ENCODE measurements around the gene TP53TG5. TPM values are rescaled to one million over a fixed set of nuclear protein-coding genes. Genes with fewer than 3 reads are reported as not detected.

The TP53TG5 gene
- total RNA-seq, 1 experiment from 2014 or later: not detected

DNA sequence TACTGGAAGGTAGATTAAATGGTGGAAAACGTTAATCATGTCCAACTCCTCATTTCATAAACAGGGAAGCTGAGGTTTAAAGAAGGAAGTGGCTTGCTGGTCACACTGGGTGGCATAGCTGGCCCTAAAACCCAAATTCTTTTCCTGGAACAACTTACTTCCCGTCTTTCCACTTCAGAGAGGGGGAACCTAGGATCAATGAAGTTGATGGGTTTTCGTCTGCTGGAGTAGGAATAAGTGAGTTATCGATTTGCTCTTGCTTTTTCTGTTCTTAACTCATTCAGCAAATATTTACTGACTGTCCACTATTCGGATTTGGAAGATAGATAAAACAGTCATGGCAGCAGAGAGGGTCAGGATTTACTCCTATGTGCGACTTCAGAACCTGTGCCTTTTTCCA, 16.3 kb downstream of the TP53TG5 start:
- no peak for ATAC-seq
- no peaks in the 10 kb centered on the region for H3K9me3 ChIP-seq (ENCODE audit: low read length)
- POLR2A ChIA-PET (ENCODE audit: unreplicated experiment): interaction anchor here (0.6 kb wide), 1 partner anchor 16 kb away, joined by 3 read pairs; no protein-coding TSS in a partner anchor
- H3K9ac ChIP-seq (ENCODE audit: low read length): no peak overlapping the region
- H3K4me3 ChIP-seq (ENCODE audit: low read length): no peak overlapping the region
- no peaks in the 10 kb centered on the region for H3K27me3 ChIP-seq (ENCODE audit: low read length)
- no peaks in the 10 kb centered on the region for H3K9me2 ChIP-seq (replicated peaks; ENCODE audit: low read length)
- TF ChIP-seq, protein P1, sequence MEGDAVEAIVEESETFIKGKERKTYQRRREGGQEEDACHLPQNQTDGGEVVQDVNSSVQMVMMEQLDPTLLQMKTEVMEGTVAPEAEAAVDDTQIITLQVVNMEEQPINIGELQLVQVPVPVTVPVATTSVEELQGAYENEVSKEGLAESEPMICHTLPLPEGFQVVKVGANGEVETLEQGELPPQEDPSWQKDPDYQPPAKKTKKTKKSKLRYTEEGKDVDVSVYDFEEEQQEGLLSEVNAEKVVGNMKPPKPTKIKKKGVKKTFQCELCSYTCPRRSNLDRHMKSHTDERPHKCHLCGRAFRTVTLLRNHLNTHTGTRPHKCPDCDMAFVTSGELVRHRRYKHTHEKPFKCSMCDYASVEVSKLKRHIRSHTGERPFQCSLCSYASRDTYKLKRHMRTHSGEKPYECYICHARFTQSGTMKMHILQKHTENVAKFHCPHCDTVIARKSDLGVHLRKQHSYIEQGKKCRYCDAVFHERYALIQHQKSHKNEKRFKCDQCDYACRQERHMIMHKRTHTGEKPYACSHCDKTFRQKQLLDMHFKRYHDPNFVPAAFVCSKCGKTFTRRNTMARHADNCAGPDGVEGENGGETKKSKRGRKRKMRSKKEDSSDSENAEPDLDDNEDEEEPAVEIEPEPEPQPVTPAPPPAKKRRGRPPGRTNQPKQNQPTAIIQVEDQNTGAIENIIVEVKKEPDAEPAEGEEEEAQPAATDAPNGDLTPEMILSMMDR (conservative IDR thresholded peaks at IDR 0.05; ENCODE audit: low read depth, low read length): no peak
- TF ChIP-seq EZH2phosphoT487 (IDR thresholded peaks at IDR 0.05; ENCODE audit: borderline replicate concordance, low read length) (no peak), EZH2 (IDR thresholded peaks at IDR 0.05; ENCODE audit: low read length, unreplicated experiment) (no peak)
- H3K4me2 ChIP-seq (ENCODE audit: low read length): no peak overlapping the region
- DNase-seq: no peak
- no peak overlapping the region for H2AFZ ChIP-seq (ENCODE audit: low read length)
- CTCF ChIA-PET: interaction anchor here (1.1 to 2.6 kb wide), 4 partner anchors 9 to 83 kb away, joined by 3 to 18 read pairs (median 9); no protein-coding TSS in a partner anchor
- H3K27ac ChIP-seq (ENCODE audit: low read length): no peak overlapping the region
- peaks cover 33% of the 10 kb centered on the region for H3K4me1 ChIP-seq (ENCODE audit: insufficient read depth, low read length)
- H3K79me2 ChIP-seq (ENCODE audit: low read length): peaks cover 27% of the 10 kb centered on the region
- BruUV-seq (replicated peaks): no TSS peak
- peaks cover 10% of the 10 kb centered on the region; the same call in 1 of the 2 replicates for H3K36me3 ChIP-seq (ENCODE audit: low read depth, low read length)
- H4K20me1 ChIP-seq (ENCODE audit: low read length): no peaks in the 10 kb centered on the region
- intact Hi-C loops (cut with micrococcal nuclease): loop anchor here (2.0 to 5.0 kb wide), 3 partner anchors 25 to 416 kb away; no protein-coding TSS in a partner anchor
- no peaks in the 10 kb centered on the region for H3F3A ChIP-seq (ENCODE audit: low read length, unreplicated experiment)

DNA sequence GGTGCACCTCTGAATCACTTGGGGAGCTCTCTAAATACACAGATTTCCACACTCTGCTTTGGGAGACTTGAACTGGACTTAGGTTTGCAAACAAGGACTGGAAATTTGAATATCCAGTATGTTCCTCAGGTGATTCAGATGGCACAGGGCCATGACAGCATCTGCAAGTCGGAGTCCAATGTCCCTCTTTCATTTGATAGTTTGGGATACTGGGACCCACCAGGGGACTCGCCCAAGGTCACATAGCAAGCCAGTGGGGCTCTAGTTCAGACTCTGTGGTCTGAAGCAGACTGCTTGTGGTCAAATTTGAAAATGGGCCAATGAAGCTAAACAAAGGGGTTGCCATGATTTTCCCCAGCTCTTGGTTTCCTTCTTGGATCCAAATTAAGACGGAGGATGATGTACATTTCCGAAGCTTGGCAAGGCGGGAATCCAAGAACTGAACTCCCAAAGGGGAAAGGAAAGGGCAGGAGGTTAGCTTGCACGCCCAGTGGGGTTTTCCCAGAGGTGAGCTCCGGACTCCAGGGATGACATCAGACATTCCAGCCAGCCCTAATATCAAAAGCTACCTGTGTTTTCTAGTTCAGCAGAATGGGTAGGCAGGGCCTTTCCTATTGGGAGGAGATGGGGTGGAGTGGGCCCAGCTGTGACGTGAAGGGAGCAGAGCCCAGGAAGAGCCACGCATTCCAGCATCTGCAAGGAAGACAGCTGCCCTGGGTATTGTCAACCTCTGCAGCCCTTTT, 18.5 kb downstream of the TP53TG5 start:
- Histone ChIP-seq H3K9me2 (replicated peaks; ENCODE audit: low read length) (no peaks in the 10 kb centered on the region), H3K9me3 (ENCODE audit: low read length) (no peaks in the 10 kb centered on the region), H3K79me2 (ENCODE audit: low read length) (peaks cover 12% of the 10 kb centered on the region), H3F3A (ENCODE audit: low read length, unreplicated experiment) (no peaks in the 10 kb centered on the region), H3K4me3 (ENCODE audit: low read length) (no peak overlapping the region), H3K4me2 (ENCODE audit: low read length) (peak overlapping the region; percentile 10), H2AFZ (ENCODE audit: low read length) (no peak overlapping the region), H4K20me1 (ENCODE audit: low read length) (no peaks in the 10 kb centered on the region), H3K36me3 (ENCODE audit: low read depth, low read length) (no peaks in the 10 kb centered on the region), H3K27ac (ENCODE audit: low read length) (peak overlapping the region; percentile 53), H3K27me3 (ENCODE audit: low read length) (no peaks in the 10 kb centered on the region), H3K4me1 (ENCODE audit: insufficient read depth, low read length) (peaks cover 44% of the 10 kb centered on the region), H3K9ac (ENCODE audit: low read length) (no peak overlapping the region)
- TF ChIP-seq, protein P1 (conservative IDR thresholded peaks at IDR 0.05; ENCODE audit: low read depth, low read length): no peak
- no peak for TF ChIP-seq EZH2phosphoT487 (IDR thresholded peaks at IDR 0.05; ENCODE audit: borderline replicate concordance, low read length)
- no peak for ATAC-seq
- CTCF ChIA-PET: interaction anchor here (0.8 to 1.3 kb wide), 2 partner anchors 60 to 78 kb away, joined by 3 to 5 read pairs; no protein-coding TSS in a partner anchor
- DNase-seq: no peak
- POLR2A ChIA-PET (ENCODE audit: unreplicated experiment): no interaction called here
- intact Hi-C loops (cut with micrococcal nuclease): loop anchor here (5.0 kb wide), 1 partner anchor 418 kb away; no protein-coding TSS in a partner anchor
- BruUV-seq (replicated peaks): no TSS peak

DNA sequence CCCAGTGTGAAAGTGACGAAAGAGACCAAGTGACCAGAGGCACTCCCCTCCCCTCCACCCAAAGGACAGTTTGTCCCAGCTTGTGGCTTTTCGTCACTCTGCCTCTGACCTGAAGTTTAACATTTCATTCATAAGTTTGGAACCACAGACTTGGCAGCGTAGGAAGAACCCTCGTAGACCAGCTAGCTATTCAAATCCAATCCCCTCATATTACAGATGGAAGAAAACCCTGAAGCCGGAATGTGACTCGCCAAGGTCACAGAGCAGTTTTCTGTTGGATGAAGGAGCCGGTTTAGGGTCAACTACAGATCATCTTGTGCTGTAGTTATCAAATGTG, 19.1 kb downstream of the TP53TG5 start:
- H3F3A ChIP-seq (ENCODE audit: low read length, unreplicated experiment): no peaks in the 10 kb centered on the region
- no peaks in the 10 kb centered on the region for H4K20me1 ChIP-seq (ENCODE audit: low read length)
- H3K9ac ChIP-seq (ENCODE audit: low read length): no peak overlapping the region
- no peaks in the 10 kb centered on the region for H3K9me3 ChIP-seq (ENCODE audit: low read length)
- ATAC-seq (no peak), DNase-seq (no peak)
- H3K36me3 ChIP-seq (ENCODE audit: low read depth, low read length): no peaks in the 10 kb centered on the region
- H3K4me3 ChIP-seq (ENCODE audit: low read length): no peak overlapping the region
- ChIA-PET CTCF (interaction anchor here (0.8 to 1.3 kb wide), 2 partner anchors 61 to 78 kb away, joined by 3 to 5 read pairs; no protein-coding TSS in a partner anchor), POLR2A (ENCODE audit: unreplicated experiment) (no interaction called here)
- TF ChIP-seq EZH2phosphoT487 (IDR thresholded peaks at IDR 0.05; ENCODE audit: borderline replicate concordance, low read length) (no peak), EZH2 (IDR thresholded peaks at IDR 0.05; ENCODE audit: low read length, unreplicated experiment) (no peak)
- TF ChIP-seq, protein P1 (conservative IDR thresholded peaks at IDR 0.05; ENCODE audit: low read depth, low read length): no peak
- no peak overlapping the region for H2AFZ ChIP-seq (ENCODE audit: low read length)
- H3K4me2 ChIP-seq (ENCODE audit: low read length): no peak overlapping the region
- no peaks in the 10 kb centered on the region for H3K27me3 ChIP-seq (ENCODE audit: low read length)
- 0 out of 2 replicates have a peak overlapping the region, but pooled peaks have one; percentile 53 for H3K27ac ChIP-seq (ENCODE audit: low read length)
- peaks cover 8% of the 10 kb centered on the region for H3K79me2 ChIP-seq (ENCODE audit: low read length)
- H3K9me2 ChIP-seq (replicated peaks; ENCODE audit: low read length): no peaks in the 10 kb centered on the region
- no TSS peak for BruUV-seq (replicated peaks)
- intact Hi-C loops (cut with micrococcal nuclease): no loop called here
- H3K4me1 ChIP-seq (ENCODE audit: insufficient read depth, low read length): peaks cover 44% of the 10 kb centered on the region
